Endothelial cell of umbilical vein (primary cell): ENCODE results near the gene ANKRD27. TPM values are rescaled to one million over a fixed set of nuclear protein-coding genes. Genes with fewer than 3 reads are reported as not detected.

ENCODE experiments used
- BruUV-seq: library from RNA; stranded (reverse); fragments of 400-500 nt; replicated peaks from 2 replicates; lab custom pipeline; 2021; lab: Mats Ljungman, UMichigan
- CTCF ChIA-PET: fragments of 300-600, 350-600 bp; sonication (Branson Sonifier 250); formaldehyde crosslinking; loops from one replicate; lab custom pipeline; 2021; ENCODE audit warnings: antibody characterized with exemption, inconsistent platforms; lab: Charles Lee
- POLR2A ChIA-PET: fragments of 300-600, 350-600 bp; sonication (Branson Sonifier 250); formaldehyde crosslinking; loops from one replicate; lab custom pipeline; 2021; ENCODE audit warnings: antibody characterized with exemption, inconsistent platforms; lab: Charles Lee
- DNase-seq: peaks from one replicate; pipeline ENCODE4 v3.0.0-alpha.2; 2011; ENCODE audit warnings: low read depth, low spot score
- FAIRE-seq: peaks from 2 replicates; lab custom pipeline; 2011; peaks lifted over from hg19 to GRCh38; lab: Jason Lieb, UNC
- H2AFZ ChIP-seq: 2 replicates; pipeline ENCODE4 v1.6.0; 2012; ENCODE audit warnings: low read depth, low read length, control low read depth, inconsistent platforms
- H3K27ac ChIP-seq: 2 replicates; pipeline ENCODE4 v1.5.1; 2011; ENCODE audit warnings: low read depth, mild to moderate bottlenecking, control low read depth, low read length, moderate library complexity; ENCODE audit not compliant: insufficient read depth
- H3K27me3 ChIP-seq, 2 experiments: 2 replicates each; pipeline versions ENCODE4 v1.6.0 to v1.6.1; 2011; ENCODE audit warnings: low read length in 2 of 2, mixed read lengths in 1 of 2; ENCODE audit not compliant: control insufficient read depth in 2 of 2, insufficient read depth in 2 of 2
- H3K36me3 ChIP-seq, 2 experiments: 2 replicates in 1 of 2; 3 replicates in 1 of 2; pipeline ENCODE4 v1.5.1; 2011; ENCODE audit warnings: low read length in 2 of 2, mild to moderate bottlenecking in 1 of 2, moderate library complexity in 1 of 2; ENCODE audit not compliant: control insufficient read depth in 2 of 2, insufficient read depth in 2 of 2; ENCODE audit errors: extremely low read depth in 1 of 2
- H3K4me1 ChIP-seq: 3 replicates; pipeline ENCODE4 v1.5.1; 2011; ENCODE audit warnings: mild to moderate bottlenecking, low read length; ENCODE audit not compliant: control insufficient read depth, insufficient read depth; ENCODE audit errors: extremely low read depth
- H3K4me2 ChIP-seq: 2 replicates; pipeline ENCODE4 v1.6.1; 2011; ENCODE audit warnings: low read length, control low read depth, mixed read lengths; ENCODE audit not compliant: insufficient read depth
- H3K4me3 ChIP-seq, 3 experiments: fragments of 200-600 bp in 1 of 3; sonication (generic), shearing (Covaris generic) in 1 of 3; replicated peaks in 1 of 3; 2 replicates each; pipeline ENCODE4 v1.5.1; 2011 to 2016; ENCODE audit warnings: control low read depth in 3 of 3, low read length in 3 of 3, mild to moderate bottlenecking in 2 of 3, inconsistent platforms in 1 of 3, low read depth in 1 of 3, moderate library complexity in 1 of 3; ENCODE audit not compliant: insufficient read depth in 1 of 3
- H3K79me2 ChIP-seq: 2 replicates; pipeline ENCODE4 v1.6.0; 2012; ENCODE audit warnings: low read length, inconsistent platforms; ENCODE audit not compliant: control insufficient read depth, insufficient read depth
- H3K9ac ChIP-seq: replicated peaks from 2 replicates; pipeline ENCODE3; 2011; ENCODE audit warnings: low read length, control low read depth; ENCODE audit not compliant: insufficient read depth; ENCODE audit errors: extremely low read depth
- H3K9me1 ChIP-seq: replicated peaks from 3 replicates; pipeline ENCODE4 v1.6.0; 2011; ENCODE audit warnings: mild to moderate bottlenecking, low read length; ENCODE audit not compliant: control insufficient read depth, insufficient read depth; ENCODE audit errors: extremely low read depth
- H3K9me3 ChIP-seq: replicated peaks from 2 replicates; pipeline ENCODE4 v1.5.1; 2012; ENCODE audit warnings: low read length, inconsistent platforms; ENCODE audit not compliant: control insufficient read depth, insufficient read depth
- H4K20me1 ChIP-seq: replicated peaks from 2 replicates; pipeline ENCODE3; 2011; ENCODE audit warnings: mild to moderate bottlenecking, low read length; ENCODE audit not compliant: control insufficient read depth, insufficient read depth; ENCODE audit errors: extremely low read depth
- GATA2 ChIP-seq: IDR thresholded peaks from 2 replicates; pipeline ENCODE4 v1.7.0; 2011; ENCODE audit warnings: low read depth, mild to moderate bottlenecking, moderate library complexity, mixed read lengths, low read length; ENCODE audit not compliant: insufficient read length, insufficient read depth
- JUN ChIP-seq: IDR thresholded peaks from 2 replicates; pipeline ENCODE4 v1.6.1; 2011; ENCODE audit warnings: borderline replicate concordance, low read depth; ENCODE audit not compliant: insufficient read length, insufficient read depth
- MAX ChIP-seq: IDR thresholded peaks from 2 replicates; pipeline ENCODE4 v1.6.1; 2011; ENCODE audit not compliant: insufficient read depth, insufficient read length
- POLR2A ChIP-seq: IDR thresholded peaks from 2 replicates; pipeline ENCODE4 v1.6.1; 2012; ENCODE audit warnings: low read depth, mild to moderate bottlenecking, control low read depth, low read length
- POLR2AphosphoS5 ChIP-seq: IDR thresholded peaks from 2 replicates; pipeline ENCODE4 v1.6.1; 2012; ENCODE audit warnings: low read depth, mild to moderate bottlenecking, control low read depth, low read length, moderate library complexity; ENCODE audit not compliant: insufficient read depth
- dilution Hi-C: fragments of 300-500 bp; cut with MboI; formaldehyde crosslinking; loops from one replicate; pipeline ENCODE4 v1.15.0; 2019; ENCODE audit warnings: low sequenced_read_pairs; ENCODE audit not compliant: extremely low pct_ligation_motif_present
- intact Hi-C: fragments of 100-400 bp; cut with micrococcal nuclease; formaldehyde crosslinking; loops from one replicate; pipeline ENCODE4 v1.10.0; 2022
- polyA plus RNA-seq, 4 experiments: library from polyadenylated mRNA; depleted of rRNA in 3 of 4; stranded (reverse) in 3 of 4; unstranded in 1 of 4; fragments of >200 nt; gene quantifications; 2 replicates each; pipeline versions ENCODE4 v1.2.1 to v1.2.3, GENCODE V29; 2011 to 2012; ENCODE audit warnings: missing spikeins in 1 of 4
- total RNA-seq: library from RNA; stranded (reverse); gene quantifications from 2 replicates; pipeline ENCODE4 v1.2.3, GENCODE V29; 2021

Gene ANKRD27
- total and polyA plus RNA-seq, 2 donors (not counting 3 experiments of a cell fraction or from before 2014, with no cell fraction given) = 18.3 to 37.4 TPM

GRCh38 chr19:32580901-32581704 is 93.9 kb downstream of the ANKRD27 start, which contains the start of gene PDCD5:
Gene PDCD5, plus strand, starts transcription at chr19:32581190. Its CDS starts 72 bp downstream, at chr19:32581262.
- peaks cover 2 to 7% of the 10 kb centered on the region in 2 experiments for H3K36me3 ChIP-seq
- CTCF ChIA-PET = interaction anchor here (0.6 to 3.0 kb wide), 4 partner anchors 15 to 236 kb away, joined by 3 to 18 read pairs (median 4); partner anchors contain the start of gene ZNF507
- H3K9ac ChIP-seq = peak within 1 kb of the TSS; percentile 66
- H3K79me2 ChIP-seq = peaks cover 26% of the 10 kb centered on the region
- peaks cover 11% of the 10 kb centered on the region for H3K4me1 ChIP-seq
- H3K27me3 ChIP-seq = peaks cover 0 to 2% of the 10 kb centered on the region in 2 experiments
- peak within 1 kb of the TSS; percentile 76 for H2AFZ ChIP-seq
- BruUV-seq = no TSS peak
- intact Hi-C loops = loop anchor here (1.0 to 2.0 kb wide), 3 partner anchors 94 to 235 kb away; partner anchors contain the start of genes ANKRD27, DPY19L3 and RGS9BP
- peak; percentile 94 for DNase-seq
- peak within 1 kb of the TSS; percentile 82 for H3K4me2 ChIP-seq
- no peaks in the 10 kb centered on the region for H3K9me1 ChIP-seq
- POLR2A ChIA-PET = interaction anchor here (0.7 to 0.8 kb wide), 2 partner anchors 83 to 207 kb away, joined by 3 to 4 read pairs; no protein-coding TSS in a partner anchor
- no peaks in the 10 kb centered on the region for H4K20me1 ChIP-seq
- H3K4me3 ChIP-seq = peak within 1 kb of the TSS; percentile 57 to 83 (median 74)
- FAIRE-seq = peak; percentile 90
- dilution Hi-C loops = no loop called here
- H3K9me3 ChIP-seq = no peaks in the 10 kb centered on the region
- TF ChIP-seq GATA2 (no peak), MAX (peak; percentile 7), POLR2A (peak; percentile 85), POLR2AphosphoS5 (peak; percentile 76), JUN (no peak)
- peak within 1 kb of the TSS; percentile 48 for H3K27ac ChIP-seq
